ENCODE results near the gene ACADS.

DNA sequence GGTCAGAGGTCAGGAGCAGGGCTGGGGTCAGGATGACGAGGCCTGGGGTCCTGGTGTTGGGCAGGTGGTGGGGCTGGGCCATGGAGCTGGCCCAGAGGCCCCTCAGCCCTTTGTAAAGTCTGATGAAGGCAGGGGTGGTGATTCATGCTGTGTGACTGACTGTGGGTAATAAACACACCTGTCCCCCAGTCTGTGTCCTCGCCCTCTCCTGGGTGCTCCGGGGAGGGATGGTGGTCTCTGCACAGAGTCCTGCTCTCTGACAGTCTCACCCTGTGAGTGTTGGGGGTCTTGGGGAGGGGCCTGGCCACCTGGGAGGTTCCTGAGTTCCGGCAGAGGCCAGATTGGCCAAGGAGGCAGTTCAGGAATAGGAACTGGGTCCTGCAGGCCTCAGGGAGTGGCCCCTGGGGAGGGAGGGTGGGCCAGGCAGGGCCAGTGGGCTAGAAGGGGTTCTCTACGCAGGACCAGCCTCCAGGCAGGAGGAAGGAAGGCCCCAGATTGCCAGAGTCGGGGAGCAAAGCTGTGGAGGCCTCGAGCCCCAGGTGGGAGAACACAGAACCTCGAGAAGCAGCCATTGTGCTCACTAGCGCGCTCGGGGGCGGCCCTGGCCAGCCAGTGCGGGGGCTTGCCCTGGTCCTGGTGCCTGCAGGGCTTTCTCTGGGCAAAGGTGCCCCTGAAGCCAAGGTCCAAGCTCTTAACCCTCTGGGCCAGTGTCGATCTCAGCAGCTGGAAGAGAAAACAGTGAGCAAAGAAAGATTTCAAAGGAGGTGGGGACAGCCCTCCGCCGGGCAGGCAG, 14.4 kb downstream of the ACADS start:
- no peak for TF ChIP-seq KDM4A (IDR thresholded peaks at IDR 0.05; ENCODE audit: low read depth, low read length, severe bottlenecking)
- no peak for TF ChIP-seq NRF1 (IDR thresholded peaks at IDR 0.05; ENCODE audit: low read depth, low read length)
- TF ChIP-seq, protein P1, sequence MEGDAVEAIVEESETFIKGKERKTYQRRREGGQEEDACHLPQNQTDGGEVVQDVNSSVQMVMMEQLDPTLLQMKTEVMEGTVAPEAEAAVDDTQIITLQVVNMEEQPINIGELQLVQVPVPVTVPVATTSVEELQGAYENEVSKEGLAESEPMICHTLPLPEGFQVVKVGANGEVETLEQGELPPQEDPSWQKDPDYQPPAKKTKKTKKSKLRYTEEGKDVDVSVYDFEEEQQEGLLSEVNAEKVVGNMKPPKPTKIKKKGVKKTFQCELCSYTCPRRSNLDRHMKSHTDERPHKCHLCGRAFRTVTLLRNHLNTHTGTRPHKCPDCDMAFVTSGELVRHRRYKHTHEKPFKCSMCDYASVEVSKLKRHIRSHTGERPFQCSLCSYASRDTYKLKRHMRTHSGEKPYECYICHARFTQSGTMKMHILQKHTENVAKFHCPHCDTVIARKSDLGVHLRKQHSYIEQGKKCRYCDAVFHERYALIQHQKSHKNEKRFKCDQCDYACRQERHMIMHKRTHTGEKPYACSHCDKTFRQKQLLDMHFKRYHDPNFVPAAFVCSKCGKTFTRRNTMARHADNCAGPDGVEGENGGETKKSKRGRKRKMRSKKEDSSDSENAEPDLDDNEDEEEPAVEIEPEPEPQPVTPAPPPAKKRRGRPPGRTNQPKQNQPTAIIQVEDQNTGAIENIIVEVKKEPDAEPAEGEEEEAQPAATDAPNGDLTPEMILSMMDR (IDR thresholded peaks at IDR 0.05; ENCODE audit: control extremely low read depth in 1 of 3, insufficient read depth in 1 of 3, low read depth in 1 of 3, low read length in 3 of 3), result no peak
- TF ChIP-seq POLR2A (IDR thresholded peaks at IDR 0.05; ENCODE audit: control extremely low read depth in 1 of 2, low read depth in 2 of 2, low read length in 2 of 2), result no peak
- no peak for TF ChIP-seq POLR2AphosphoS5 (IDR thresholded peaks at IDR 0.05; ENCODE audit: low read depth, low read length)
